HG02759 (cell line): ENCODE data around the gene IRF2BP1.
A peak's percentile ranks its signal among the peaks of the same experiment; 100 is the strongest.

Experiments
- ATAC-seq: cut with Tn5 transposase; IDR thresholded peaks from one replicate; pipeline ENCODE4 v1.9.1; 2021; ENCODE audit warnings: mild to moderate bottlenecking, moderate library complexity; ENCODE audit not compliant: unreplicated experiment

Gene IRF2BP1, protein sequence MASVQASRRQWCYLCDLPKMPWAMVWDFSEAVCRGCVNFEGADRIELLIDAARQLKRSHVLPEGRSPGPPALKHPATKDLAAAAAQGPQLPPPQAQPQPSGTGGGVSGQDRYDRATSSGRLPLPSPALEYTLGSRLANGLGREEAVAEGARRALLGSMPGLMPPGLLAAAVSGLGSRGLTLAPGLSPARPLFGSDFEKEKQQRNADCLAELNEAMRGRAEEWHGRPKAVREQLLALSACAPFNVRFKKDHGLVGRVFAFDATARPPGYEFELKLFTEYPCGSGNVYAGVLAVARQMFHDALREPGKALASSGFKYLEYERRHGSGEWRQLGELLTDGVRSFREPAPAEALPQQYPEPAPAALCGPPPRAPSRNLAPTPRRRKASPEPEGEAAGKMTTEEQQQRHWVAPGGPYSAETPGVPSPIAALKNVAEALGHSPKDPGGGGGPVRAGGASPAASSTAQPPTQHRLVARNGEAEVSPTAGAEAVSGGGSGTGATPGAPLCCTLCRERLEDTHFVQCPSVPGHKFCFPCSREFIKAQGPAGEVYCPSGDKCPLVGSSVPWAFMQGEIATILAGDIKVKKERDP

GRCh38 chr19:45885556-45886426 is at the start of gene IRF2BP1:
Gene IRF2BP1, minus strand, starts transcription at chr19:45886141. Its CDS starts 367 bp downstream, at chr19:45885774.
- peak; percentile 55 for ATAC-seq

- ATAC-seq = no peak
These were observed 49.3 kb upstream of the IRF2BP1 start for GRCh38 chr19:45935267-45935666.

- ATAC-seq = no peak
These were observed 48.8 kb upstream of the IRF2BP1 start for GRCh38 chr19:45934551-45935230.

DNA sequence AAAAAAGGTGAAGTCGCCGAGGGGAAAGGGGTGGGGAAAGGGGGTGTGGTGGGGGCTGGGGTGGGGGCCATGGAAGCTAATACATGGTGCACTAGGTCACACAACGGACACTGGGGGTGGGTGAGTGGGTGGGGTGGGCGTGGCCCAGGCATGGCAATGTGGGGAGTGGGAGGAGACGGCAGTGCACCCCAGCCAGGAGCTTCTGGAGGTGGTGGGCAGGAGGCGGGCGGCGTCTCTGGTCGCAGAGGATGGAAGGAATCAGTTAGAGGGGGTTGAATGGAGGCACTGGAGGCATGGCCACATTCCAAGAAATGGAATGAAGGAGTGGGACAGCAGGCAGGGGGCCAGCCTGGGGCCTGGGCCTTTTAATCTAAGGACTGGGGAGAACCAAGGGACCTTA is 47.8 kb upstream of the IRF2BP1 start:
- ATAC-seq = no peak

GRCh38 chr19:45931055-45931454 is 45.1 kb upstream of the IRF2BP1 start:
- ATAC-seq = no peak

- ATAC-seq = no peak
These were observed 43.3 kb upstream of the IRF2BP1 start for GRCh38 chr19:45929247-45929646.

GRCh38 chr19:45927565-45928261 is 41.8 kb upstream of the IRF2BP1 start:
- no peak for ATAC-seq

GRCh38 chr19:45924891-45925447 is 39.0 kb upstream of the IRF2BP1 start:
- ATAC-seq = no peak

- no peak for ATAC-seq
These were observed 36.3 kb upstream of the IRF2BP1 start for GRCh38 chr19:45922281-45922680.

DNA sequence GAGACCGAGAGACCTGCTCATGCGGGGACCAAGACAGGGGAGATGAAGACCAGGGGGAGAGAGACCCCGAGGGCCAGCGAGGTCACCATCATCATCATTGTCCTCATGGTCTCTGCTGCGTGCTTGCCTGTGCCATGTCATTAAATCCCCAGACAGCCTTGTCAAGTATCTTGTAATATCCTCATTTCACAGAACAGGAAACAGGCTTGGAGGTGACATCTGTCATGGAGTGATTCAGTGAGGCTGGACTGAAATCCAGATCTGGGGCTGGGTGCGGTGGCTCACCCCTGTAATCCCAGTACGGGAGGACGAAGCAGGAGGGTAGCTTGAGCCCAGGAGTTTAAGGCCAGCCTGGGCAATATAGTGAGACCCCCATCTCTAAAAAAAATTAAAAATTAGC is 34.5 kb upstream of the IRF2BP1 start:
- ATAC-seq = no peak

DNA sequence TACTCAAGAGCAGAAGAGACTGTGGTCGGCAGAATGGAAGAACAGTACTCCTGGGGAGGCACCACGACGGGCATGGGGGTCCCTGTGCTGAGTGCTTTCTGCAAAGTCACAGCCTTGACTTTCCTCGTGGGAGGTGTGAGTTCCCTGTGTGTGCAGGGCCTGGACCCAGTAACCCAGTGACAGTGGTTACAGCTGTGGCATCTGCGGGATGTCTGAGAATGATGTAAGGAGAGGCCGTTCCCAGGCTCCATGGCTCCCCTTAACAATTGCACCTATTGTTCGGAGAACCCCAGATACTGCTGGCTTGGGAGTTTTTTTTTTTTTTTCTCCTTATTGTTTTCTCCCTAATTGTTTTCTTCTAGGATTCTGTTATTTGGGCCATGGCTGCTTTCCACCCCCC is 33.7 kb upstream of the IRF2BP1 start:
- no peak for ATAC-seq

DNA sequence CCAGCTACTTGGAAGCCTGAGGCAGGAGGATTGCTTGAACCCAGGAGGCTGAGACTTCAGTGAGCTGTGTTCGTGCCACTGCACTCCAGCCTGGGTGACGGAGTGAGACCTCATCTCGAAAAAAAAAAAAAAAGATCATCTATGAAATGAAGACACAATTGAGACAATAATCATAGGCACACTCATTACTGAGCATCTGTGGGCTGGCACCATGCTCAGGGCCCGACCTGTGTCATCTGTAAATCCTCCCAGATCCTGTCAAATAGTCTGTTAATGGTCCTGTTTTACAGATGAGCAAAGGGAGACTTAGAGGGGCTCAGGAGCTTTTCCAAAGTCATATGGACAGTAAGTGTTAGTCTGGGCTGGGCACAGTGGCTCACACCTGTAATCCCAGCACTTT is 32.8 kb upstream of the IRF2BP1 start:
- ATAC-seq = no peak

GRCh38 chr19:45917421-45918091 is 31.6 kb upstream of the IRF2BP1 start:
- ATAC-seq = no peak

DNA sequence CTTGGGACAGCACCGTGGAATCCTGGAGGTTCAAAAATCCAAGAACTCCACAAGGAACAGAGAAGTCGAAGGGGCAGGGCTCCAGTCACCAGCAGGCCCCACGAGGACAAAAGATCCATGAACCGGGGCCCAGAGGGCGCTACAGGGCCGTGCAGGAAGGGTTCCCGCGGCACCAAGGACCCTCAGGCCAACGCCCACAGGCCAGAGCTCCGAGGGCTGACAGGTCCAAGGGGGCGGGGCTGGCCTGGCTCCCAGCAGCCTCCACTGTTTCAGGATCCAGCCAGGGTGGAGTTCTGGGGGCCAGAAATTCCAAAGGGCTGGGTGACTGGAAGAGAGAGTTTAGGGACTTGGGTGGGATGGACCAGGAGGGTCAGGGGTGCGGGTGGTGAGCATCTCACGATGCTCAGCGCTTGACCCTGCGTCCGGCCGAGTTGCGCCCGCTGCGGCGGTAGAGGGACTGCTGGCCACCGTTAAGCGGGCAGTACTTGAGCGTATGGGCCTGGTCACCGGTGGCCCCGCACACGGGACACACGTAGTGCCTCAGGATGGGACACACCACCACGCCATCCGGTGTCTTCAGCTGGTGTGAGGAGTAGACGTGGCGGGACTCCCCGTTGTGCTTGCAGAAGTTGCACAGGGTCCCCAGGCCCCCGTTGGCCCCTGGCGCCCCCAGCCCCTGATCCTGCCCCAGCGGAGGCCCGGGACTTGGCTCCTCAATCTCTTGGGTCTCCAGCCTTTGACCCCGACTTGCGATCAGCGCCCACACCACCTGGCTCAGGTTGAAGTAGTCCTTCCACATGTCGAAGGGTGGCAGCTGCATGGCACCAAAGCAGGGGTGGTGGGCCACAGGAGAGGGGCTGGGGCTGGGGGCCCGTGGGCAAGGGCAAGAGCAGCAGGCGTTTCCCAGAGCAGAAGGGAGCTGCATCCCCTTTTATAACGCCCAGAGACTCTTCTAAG is 28.2 kb upstream of the IRF2BP1 start, which contains the start of gene NANOS2:
Gene NANOS2 (minus strand): TSS at position 905 of the 957 bp plus-strand sequence. CDS start 85 bp downstream, at position 820.
- no peak for ATAC-seq

- no peak for ATAC-seq
These were observed 25.4 kb upstream of the IRF2BP1 start for GRCh38 chr19:45911291-45911690.

DNA sequence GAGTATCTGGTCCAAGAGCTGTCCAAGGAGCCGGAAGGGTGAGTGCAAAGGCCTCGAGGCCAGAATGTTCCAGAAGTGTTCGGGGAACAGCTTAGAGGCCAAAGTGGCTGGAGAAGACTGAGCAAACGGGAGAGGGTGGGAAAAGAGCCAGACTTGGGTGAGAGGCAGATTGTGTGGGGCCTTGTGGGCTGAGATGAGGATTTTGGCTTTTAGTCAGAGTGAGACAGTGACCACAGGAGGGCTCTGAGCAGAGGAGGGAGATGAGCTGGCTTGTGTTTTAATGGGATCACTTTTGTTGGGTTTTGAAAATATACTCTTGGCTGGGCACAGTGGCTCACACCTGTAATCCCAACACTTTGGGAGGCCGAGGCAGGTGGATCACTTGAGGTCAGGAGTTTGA is 23.0 kb upstream of the IRF2BP1 start:
- ATAC-seq = no peak

DNA sequence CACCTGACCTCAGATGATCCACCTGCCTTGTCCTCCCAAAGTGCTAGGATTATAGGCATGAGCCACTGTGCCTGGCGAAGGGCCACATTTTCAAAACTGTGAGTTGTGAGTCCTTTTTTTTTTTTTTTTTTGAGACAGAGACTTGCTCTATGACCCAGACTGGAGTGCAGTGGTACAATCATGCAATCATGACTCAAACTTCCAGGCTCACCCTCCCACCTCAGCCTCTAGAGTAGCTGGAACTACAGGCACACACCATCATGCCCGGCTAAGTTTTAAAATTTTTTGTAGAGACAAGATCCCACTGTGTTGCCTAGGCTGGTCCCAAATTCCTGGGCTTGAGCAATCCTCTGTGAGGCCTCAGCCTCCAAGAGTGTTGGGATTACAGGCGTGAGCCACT is 20.3 kb upstream of the IRF2BP1 start:
- no peak for ATAC-seq

- ATAC-seq = no peak
These were observed 19.1 kb upstream of the IRF2BP1 start for GRCh38 chr19:45905011-45905410.
